ENCODE results near the gene GALNT4. TPM values are rescaled to one million over a fixed set of nuclear protein-coding genes. Genes with fewer than 3 reads are reported as not detected.

GALNT4 gene
- total and polyA plus RNA-seq, 10 of the 15 experiments (the other 5 are each of a cell fraction or from before 2014, with no cell fraction given), result 0.90 to 2.9 (median 1.8) TPM

- TF ChIP-seq NR2C1 (IDR thresholded peaks at IDR 0.05) (no peak), ASH2L (IDR thresholded peaks at IDR 0.05; ENCODE audit: borderline replicate concordance, low read depth) (no peak)
Measured at GRCh38 chr12:89479982-89480381, 44.6 kb downstream of the GALNT4 start (continued).

GRCh38 chr12:89477633-89478279 is 46.8 kb downstream of the GALNT4 start:
- 0 out of 2 replicates have a peak, but pooled peaks have one; percentile 29 for TF ChIP-seq ZNF24 (IDR thresholded peaks at IDR 0.05)
- no peak for TF ChIP-seq BRCA1 (IDR thresholded peaks at IDR 0.05; ENCODE audit: low read depth, low read length)
- no peak for TF ChIP-seq PRDM15 (CRISPR knock-in tag; IDR thresholded peaks at IDR 0.05)
- no peak for TF ChIP-seq PBX3 (IDR thresholded peaks at IDR 0.05; ENCODE audit: insufficient replicate concordance, low read depth, low read length)
- TF ChIP-seq, protein P1, sequence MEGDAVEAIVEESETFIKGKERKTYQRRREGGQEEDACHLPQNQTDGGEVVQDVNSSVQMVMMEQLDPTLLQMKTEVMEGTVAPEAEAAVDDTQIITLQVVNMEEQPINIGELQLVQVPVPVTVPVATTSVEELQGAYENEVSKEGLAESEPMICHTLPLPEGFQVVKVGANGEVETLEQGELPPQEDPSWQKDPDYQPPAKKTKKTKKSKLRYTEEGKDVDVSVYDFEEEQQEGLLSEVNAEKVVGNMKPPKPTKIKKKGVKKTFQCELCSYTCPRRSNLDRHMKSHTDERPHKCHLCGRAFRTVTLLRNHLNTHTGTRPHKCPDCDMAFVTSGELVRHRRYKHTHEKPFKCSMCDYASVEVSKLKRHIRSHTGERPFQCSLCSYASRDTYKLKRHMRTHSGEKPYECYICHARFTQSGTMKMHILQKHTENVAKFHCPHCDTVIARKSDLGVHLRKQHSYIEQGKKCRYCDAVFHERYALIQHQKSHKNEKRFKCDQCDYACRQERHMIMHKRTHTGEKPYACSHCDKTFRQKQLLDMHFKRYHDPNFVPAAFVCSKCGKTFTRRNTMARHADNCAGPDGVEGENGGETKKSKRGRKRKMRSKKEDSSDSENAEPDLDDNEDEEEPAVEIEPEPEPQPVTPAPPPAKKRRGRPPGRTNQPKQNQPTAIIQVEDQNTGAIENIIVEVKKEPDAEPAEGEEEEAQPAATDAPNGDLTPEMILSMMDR (IDR thresholded peaks at IDR 0.05 in 2 of 3, conservative IDR thresholded peaks at IDR 0.05 in 1 of 3; ENCODE audit: control insufficient read depth in 2 of 3, extremely low read depth in 1 of 3, insufficient read depth in 1 of 3, low read depth in 3 of 3, low read length in 3 of 3), result 0 out of 6 replicates have a peak, but pooled peaks of 1 of the 3 experiments have one; percentile 5
- TF ChIP-seq RB1 (IDR thresholded peaks at IDR 0.05; ENCODE audit: borderline replicate concordance), result no peak
- H2AFZ ChIP-seq (ENCODE audit: control insufficient read depth, low read depth, low read length), result no peak overlapping the region
- CTCF ChIA-PET, result interaction anchor here (0.7 to 1.3 kb wide), 3 partner anchors 23 to 66 kb away, joined by 3 to 4 read pairs (median 3); no protein-coding TSS in a partner anchor
- in situ Hi-C loops (cut with MboI) (no loop called here), intact Hi-C loops (cut with micrococcal nuclease; ENCODE audit: unreplicated experiment) (loop anchor here (10.0 kb wide), 1 partner anchor 1377 kb away; no protein-coding TSS in a partner anchor)
- no peaks in the 10 kb centered on the region for H4K20me1 ChIP-seq (ENCODE audit: control insufficient read depth, insufficient read depth)
- no peaks in the 10 kb centered on the region for H3K27me3 ChIP-seq (replicated peaks in 1 of 2; ENCODE audit: control insufficient read depth in 2 of 2, insufficient read depth in 2 of 2, low read length in 1 of 2)
- H3K27ac ChIP-seq (ENCODE audit: control insufficient read depth, insufficient read depth), result no peak overlapping the region
- H3K4me3 ChIP-seq, result no peak overlapping the region
- H3K9ac ChIP-seq (ENCODE audit: control insufficient read depth, insufficient read depth, low read length), result no peak overlapping the region
- H3K4me1 ChIP-seq (ENCODE audit: control insufficient read depth, insufficient read depth, low read length), result peaks cover 12% of the 10 kb centered on the region
- H3K79me2 ChIP-seq (ENCODE audit: control insufficient read depth, insufficient read depth, low read length), result no peaks in the 10 kb centered on the region
- POLR2A ChIA-PET, result no interaction called here
- H3K36me3 ChIP-seq (ENCODE audit: control insufficient read depth in 2 of 2, insufficient read depth in 2 of 2, low read length in 1 of 2), result no peaks in the 10 kb centered on the region
- RAD21 ChIA-PET (ENCODE audit: unreplicated experiment), result no interaction called here
- no TSS peak for BruUV-seq (replicated peaks)
- SMC1A ChIA-PET (ENCODE audit: uncharacterized antibody, unreplicated experiment), result no interaction called here
- 92% methylated on average over 8 of the region's 8 CpGs for WGBS (ENCODE audit: insufficient coverage, insufficient replicate concordance, low lambda C conversion rate, missing lambda C conversion rate)
- ATAC-seq (no peak), FAIRE-seq (no peak), DNase-seq (ENCODE audit: low read depth, low spot score) (no peak)
- H3K4me2 ChIP-seq (ENCODE audit: control insufficient read depth, insufficient read depth), result no peak overlapping the region
- H3K9me3 ChIP-seq (replicated peaks; ENCODE audit: control insufficient read depth, insufficient read depth, low read length), result no peaks in the 10 kb centered on the region
